ENCODE data around the gene CSH1. TPM values are rescaled to one million over a fixed set of nuclear protein-coding genes. Genes with fewer than 3 reads are reported as not detected.
A peak's percentile ranks its signal among the peaks of the same experiment; 100 is the strongest.

CSH1 gene
- total and polyA plus RNA-seq, 2 donors (not counting 1 experiment from before 2014, with no cell fraction given) = not detected

GRCh38 chr17:63933598-63933997 is 37.2 kb upstream of the CSH1 start:
- ChIA-PET CTCF (interaction anchor here (0.6 to 26.0 kb wide), 9 partner anchors 8 to 200 kb away, joined by 3 to 834 read pairs (median 12); partner anchors contain the start of gene GH1), POLR2A (interaction anchor here (0.7 to 12.1 kb wide), 7 partner anchors 9 to 522 kb away, joined by 3 to 360 read pairs (median 8); partner anchors contain the start of genes GH1 and ICAM2)
- no peak for TF ChIP-seq EZH2 (IDR thresholded peaks at IDR 0.05; ENCODE audit: borderline replicate concordance, insufficient read depth, low read depth, low read length, poor library complexity, severe bottlenecking)
- no peak for TF ChIP-seq CTCF (IDR thresholded peaks at IDR 0.05)
- Histone ChIP-seq H4K20me1 (ENCODE audit: control insufficient read depth, insufficient read depth, low read length, poor library complexity, severe bottlenecking) (peaks cover 35% of the 10 kb centered on the region), H3K4me3 (ENCODE audit: control extremely low read depth in 1 of 5, extremely low read depth in 1 of 5, insufficient read depth in 1 of 5, low read depth in 2 of 5, low read length in 4 of 5) (peak overlapping the region in 4 of 5 experiments; percentile 94 to 100 (median 98)), H3K36me3 (replicated peaks in 1 of 2; ENCODE audit: control extremely low read depth in 1 of 2, control insufficient read depth in 1 of 2, extremely low read depth in 1 of 2, insufficient read depth in 2 of 2, low read length in 1 of 2) (peaks cover 0 to 32% of the 10 kb centered on the region in 2 experiments), H3K9me3 (ENCODE audit: control extremely low read depth in 1 of 3, control insufficient read depth in 2 of 3, insufficient read depth in 1 of 3, low read length in 2 of 3) (peaks cover 0 to 15% (median 6%) of the 10 kb centered on the region in 3 donors), H3K9ac (ENCODE audit: low read length) (peak overlapping the region; percentile 97), H3K27ac (ENCODE audit: low read length in 2 of 2) (peak overlapping the region; percentile 83 to 85), H3K27me3 (replicated peaks in 1 of 4; ENCODE audit: control extremely low read depth in 1 of 4, control insufficient read depth in 3 of 4, insufficient read depth in 4 of 4, low read length in 3 of 4) (no peaks in the 10 kb centered on the region), H2AFZ (ENCODE audit: insufficient read depth, low read depth, low read length, poor library complexity, severe bottlenecking) (no peak overlapping the region), H3K79me2 (ENCODE audit: control insufficient read depth, insufficient read depth, low read length) (peaks cover 93% of the 10 kb centered on the region), H3K4me1 (ENCODE audit: control insufficient read depth in 2 of 2, insufficient read depth in 2 of 2, low read length in 2 of 2) (peaks cover 59 to 82% of the 10 kb centered on the region in 2 donors), H3K4me2 (replicated peaks; ENCODE audit: low read depth, low read length, poor library complexity, severe bottlenecking) (peak overlapping the region; percentile 97)
- no peak for ATAC-seq (ENCODE audit: low read depth)
- intact Hi-C loops (cut with micrococcal nuclease) = loop anchor here (5.0 kb wide), 2 partner anchors 89 to 564 kb away; partner anchors contain the start of genes ICAM2 and POLG2
- Mint-ChIP-seq H3K4me1 (peaks cover 82% of the 10 kb centered on the region), H3K27me3 (no peaks in the 10 kb centered on the region), H3K27ac (peak overlapping the region; percentile 97), H3K9me3 (ENCODE audit: insufficient read depth) (no peaks in the 10 kb centered on the region), H3K4me3 (peak overlapping the region; percentile 99)
- WGBS (ENCODE audit: insufficient coverage) = 90% methylated on average over 5 of the region's 8 CpGs
- no peak for DNase-seq

DNA sequence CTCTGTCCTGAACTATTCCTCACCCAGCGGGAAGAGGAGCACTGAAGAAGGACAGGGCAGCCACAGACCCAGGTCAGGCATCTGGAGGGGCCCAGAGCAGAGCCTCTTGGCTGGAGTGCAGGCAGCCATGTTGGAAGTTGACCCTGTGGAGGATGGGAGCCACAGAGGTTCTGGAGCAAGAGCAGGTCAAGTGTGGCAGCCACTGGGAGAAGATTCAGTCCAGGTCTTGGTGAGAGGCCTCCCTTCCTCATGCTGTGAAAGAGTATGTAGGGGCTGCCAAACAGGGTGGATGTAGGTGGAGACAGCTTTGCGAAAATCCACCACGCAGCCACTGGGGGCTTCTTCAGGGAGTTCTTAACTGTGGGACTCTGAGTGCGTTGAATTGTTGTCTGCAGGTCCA is 36.3 kb upstream of the CSH1 start:
- Histone ChIP-seq H3K36me3 (replicated peaks in 1 of 2; ENCODE audit: control extremely low read depth in 1 of 2, control insufficient read depth in 1 of 2, extremely low read depth in 1 of 2, insufficient read depth in 2 of 2, low read length in 1 of 2) (peaks cover 0 to 41% of the 10 kb centered on the region in 2 experiments), H3K9ac (ENCODE audit: low read length) (peak overlapping the region; percentile 97), H3K4me1 (ENCODE audit: control insufficient read depth in 2 of 2, insufficient read depth in 2 of 2, low read length in 2 of 2) (peaks cover 63 to 82% of the 10 kb centered on the region in 2 donors), H3K4me3 (ENCODE audit: control extremely low read depth in 1 of 5, extremely low read depth in 1 of 5, insufficient read depth in 1 of 5, low read depth in 2 of 5, low read length in 4 of 5) (peak overlapping the region; percentile 54 to 100 (median 97)), H3K27me3 (replicated peaks in 1 of 4; ENCODE audit: control extremely low read depth in 1 of 4, control insufficient read depth in 3 of 4, insufficient read depth in 4 of 4, low read length in 3 of 4) (no peaks in the 10 kb centered on the region), H3K79me2 (ENCODE audit: control insufficient read depth, insufficient read depth, low read length) (peaks cover 98% of the 10 kb centered on the region), H3K9me3 (ENCODE audit: control extremely low read depth in 1 of 3, control insufficient read depth in 2 of 3, insufficient read depth in 1 of 3, low read length in 2 of 3) (peaks cover 0 to 15% (median 6%) of the 10 kb centered on the region in 3 donors), H3K27ac (ENCODE audit: low read length in 2 of 2) (peak overlapping the region; percentile 83 to 85), H2AFZ (ENCODE audit: insufficient read depth, low read depth, low read length, poor library complexity, severe bottlenecking) (peak overlapping the region; percentile 50), H4K20me1 (ENCODE audit: control insufficient read depth, insufficient read depth, low read length, poor library complexity, severe bottlenecking) (peaks cover 44% of the 10 kb centered on the region), H3K4me2 (replicated peaks; ENCODE audit: low read depth, low read length, poor library complexity, severe bottlenecking) (peak overlapping the region; percentile 97)
- Mint-ChIP-seq H3K4me1 (peaks cover 83% of the 10 kb centered on the region), H3K27me3 (no peaks in the 10 kb centered on the region), H3K9me3 (ENCODE audit: insufficient read depth) (no peaks in the 10 kb centered on the region), H3K4me3 (peak overlapping the region; percentile 99), H3K27ac (peak overlapping the region; percentile 97)
- WGBS (ENCODE audit: insufficient coverage) = 10% methylated on average over 4 of the region's 4 CpGs
- POLR2A ChIA-PET = interaction anchor here (0.6 to 12.1 kb wide), 12 partner anchors 8 to 214 kb away, joined by 3 to 360 read pairs (median 8); partner anchors contain the start of genes GH1 and ICAM2
- TF ChIP-seq CTCF (IDR thresholded peaks at IDR 0.05) = no peak
- CTCF ChIA-PET = interaction anchor here (0.6 to 26.0 kb wide), 12 partner anchors 9 to 201 kb away, joined by 3 to 834 read pairs (median 10); partner anchors contain the start of gene GH1
- DNase-seq (peak; percentile 51), ATAC-seq (ENCODE audit: low read depth) (no peak)
- intact Hi-C loops (cut with micrococcal nuclease) = loop anchor here (1.0 to 5.0 kb wide), 4 partner anchors 10 to 565 kb away; partner anchors contain the start of genes ICAM2 and POLG2
